ENCODE data around the gene MAPT. TPM values are rescaled to one million over a fixed set of nuclear protein-coding genes. Genes with fewer than 3 reads are reported as not detected.
"Not testable (repeated sequence)": the region's sequence is repeated elsewhere in the genome, so short reads cannot be mapped to it uniquely, and the experiment has no call there.

MAPT gene
- total RNA-seq, 2 donors from 2014 or later: 0.14 to 0.17 TPM

DNA sequence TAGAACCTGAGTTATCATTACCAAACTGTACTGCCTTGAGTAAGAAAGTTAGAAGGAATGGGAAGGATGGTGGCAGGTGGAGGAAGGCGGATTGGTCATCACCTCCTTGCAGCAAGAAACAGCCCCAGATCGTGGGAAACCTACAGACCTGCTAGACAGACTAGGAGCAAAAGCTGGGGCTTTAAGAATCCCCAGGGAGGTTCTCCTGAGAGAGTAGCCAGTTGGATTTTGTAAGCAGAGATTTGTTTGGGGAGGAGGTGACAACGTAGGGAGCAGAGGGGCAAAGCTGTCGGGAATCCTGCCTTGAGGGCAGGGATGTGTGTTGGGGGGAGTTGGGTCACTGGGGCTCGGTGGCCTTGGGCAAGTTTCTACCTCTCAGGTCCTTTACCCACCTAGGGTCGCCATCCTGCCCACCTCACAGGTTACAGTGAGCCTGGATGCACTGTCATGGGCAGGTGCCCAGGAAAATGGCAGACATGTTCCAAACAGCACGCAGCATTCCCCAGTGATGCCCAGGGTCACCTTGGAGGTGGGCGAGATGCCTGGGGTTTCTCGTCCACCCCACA, 55.5 kb downstream of the MAPT start:
- Mint-ChIP-seq H3K27me3 (peaks cover 15 to 21% of the 10 kb centered on the region in 2 donors), H3K4me1 (ENCODE audit: low read depth in 2 of 2) (peaks cover 2 to 8% of the 10 kb centered on the region in 2 donors), H3K9me3 (no peaks in the 10 kb centered on the region), H3K4me3 (no peak overlapping the region), H3K27ac (no peak overlapping the region), H3K36me3 (no peaks in the 10 kb centered on the region)
- no peak for ATAC-seq
- DNase-seq (ENCODE audit: low spot score): peak; percentile 52

DNA sequence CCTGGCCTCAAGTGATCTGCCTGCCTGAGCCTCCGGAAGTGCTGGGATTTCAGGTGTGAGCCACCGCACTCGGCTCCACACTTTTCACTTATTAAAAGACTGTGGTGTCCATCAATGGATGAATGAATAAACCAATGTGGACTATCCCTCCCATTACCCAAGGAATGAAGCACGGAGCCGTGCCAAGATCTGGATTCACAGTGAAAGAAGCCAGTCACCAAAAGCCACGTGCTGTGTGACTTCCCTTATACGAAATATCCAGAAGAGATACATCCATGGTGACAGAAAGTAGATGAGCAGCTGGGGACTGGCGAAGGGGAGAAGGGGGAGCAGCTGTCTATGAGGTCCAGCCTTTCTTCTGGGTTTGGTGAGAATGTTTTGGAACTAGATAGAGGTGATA, 56.5 kb downstream of the MAPT start:
- no peaks in the 10 kb centered on the region for H3K36me3 Mint-ChIP-seq
- H3K4me3 Mint-ChIP-seq: no peak overlapping the region
- peaks cover 15 to 23% of the 10 kb centered on the region in 2 donors for H3K27me3 Mint-ChIP-seq
- DNase-seq (ENCODE audit: low spot score) (peak; percentile 12), ATAC-seq (no peak)
- peaks cover 2 to 8% of the 10 kb centered on the region in 2 donors for H3K4me1 Mint-ChIP-seq (ENCODE audit: low read depth in 2 of 2)
- no peak overlapping the region for H3K27ac Mint-ChIP-seq
- H3K9me3 Mint-ChIP-seq: no peaks in the 10 kb centered on the region

DNA sequence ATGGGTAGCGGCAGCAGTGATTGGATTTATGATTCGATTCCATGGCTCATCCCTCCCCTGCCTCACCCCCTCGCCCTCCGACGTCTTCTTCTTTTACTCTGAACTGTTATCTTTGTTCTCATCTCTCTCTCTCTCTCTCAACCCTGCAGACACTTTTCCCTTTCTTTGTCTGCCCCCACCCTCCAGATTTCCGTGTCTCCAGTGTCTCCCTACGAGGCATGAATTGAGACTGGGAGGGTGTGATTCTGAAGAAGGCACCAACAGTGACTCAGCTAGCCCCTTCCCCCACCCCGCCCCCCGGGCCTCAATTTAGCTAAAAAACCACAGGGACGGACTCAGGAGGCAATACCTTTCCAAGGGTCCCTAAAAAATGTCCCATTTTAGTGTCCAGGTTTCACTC, 57.0 kb downstream of the MAPT start:
- Mint-ChIP-seq H3K36me3 (no peaks in the 10 kb centered on the region), H3K9me3 (no peaks in the 10 kb centered on the region), H3K4me3 (no peak overlapping the region), H3K4me1 (ENCODE audit: low read depth in 2 of 2) (peaks cover 2 to 8% of the 10 kb centered on the region in 2 donors), H3K27me3 (peaks cover 15 to 21% of the 10 kb centered on the region in 2 donors), H3K27ac (no peak overlapping the region)
- ATAC-seq (no peak), DNase-seq (ENCODE audit: low spot score) (peak; percentile 3)

DNA sequence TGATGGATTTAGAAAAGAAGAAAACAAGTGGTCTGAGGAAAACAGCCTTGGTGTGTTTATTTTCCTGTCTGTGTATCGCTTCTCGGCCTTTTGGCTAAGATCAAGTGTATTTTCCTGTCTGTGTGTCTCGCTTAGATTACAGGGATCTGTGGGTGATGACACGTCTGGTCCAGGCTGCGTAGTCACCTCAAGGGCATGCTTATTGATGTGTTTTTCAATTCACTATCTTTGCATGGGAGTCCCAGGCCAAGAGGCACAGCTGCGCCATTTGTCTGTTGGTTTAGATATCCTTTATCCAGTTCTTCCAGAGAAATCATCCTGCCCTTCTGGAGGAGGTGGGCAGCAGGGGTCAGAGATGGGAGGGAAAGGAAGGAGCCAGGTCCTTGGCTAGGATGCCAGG, 57.6 kb downstream of the MAPT start:
- DNase-seq (ENCODE audit: low spot score): peak; percentile 38
- Mint-ChIP-seq H3K36me3 (no peaks in the 10 kb centered on the region), H3K27me3 (peaks cover 15 to 21% of the 10 kb centered on the region in 2 donors), H3K4me3 (no peak overlapping the region), H3K27ac (no peak overlapping the region), H3K9me3 (no peaks in the 10 kb centered on the region), H3K4me1 (ENCODE audit: low read depth in 2 of 2) (peaks cover 2 to 8% of the 10 kb centered on the region in 2 donors)
- no peak for ATAC-seq

GRCh38 chr17:45952814-45953320, 58.5 kb downstream of the MAPT start:
- Mint-ChIP-seq H3K27me3 (peaks cover 15 to 21% of the 10 kb centered on the region in 2 donors), H3K4me3 (no peak overlapping the region), H3K4me1 (ENCODE audit: low read depth in 2 of 2) (peaks cover 2 to 8% of the 10 kb centered on the region in 2 donors), H3K9me3 (no peaks in the 10 kb centered on the region), H3K36me3 (no peaks in the 10 kb centered on the region), H3K27ac (no peak overlapping the region)
- DNase-seq (ENCODE audit: low spot score) (peak; percentile 44), ATAC-seq (no peak)

- DNase-seq (ENCODE audit: low spot score): peak; percentile 49
- H3K36me3 Mint-ChIP-seq: no peaks in the 10 kb centered on the region
- no peak overlapping the region for H3K27ac Mint-ChIP-seq
- H3K4me1 Mint-ChIP-seq (ENCODE audit: low read depth in 2 of 2): peaks cover 1 to 4% of the 10 kb centered on the region in 2 donors
- no peak for ATAC-seq
- peaks cover 15 to 24% of the 10 kb centered on the region in 2 donors for H3K27me3 Mint-ChIP-seq
- H3K9me3 Mint-ChIP-seq: no peaks in the 10 kb centered on the region
- H3K4me3 Mint-ChIP-seq: no peak overlapping the region
These were observed 59.2 kb downstream of the MAPT start for GRCh38 chr17:45953561-45953960.

- H3K27ac Mint-ChIP-seq: no peak overlapping the region
These were observed 60.6 kb downstream of the MAPT start for GRCh38 chr17:45954914-45955313.

DNA sequence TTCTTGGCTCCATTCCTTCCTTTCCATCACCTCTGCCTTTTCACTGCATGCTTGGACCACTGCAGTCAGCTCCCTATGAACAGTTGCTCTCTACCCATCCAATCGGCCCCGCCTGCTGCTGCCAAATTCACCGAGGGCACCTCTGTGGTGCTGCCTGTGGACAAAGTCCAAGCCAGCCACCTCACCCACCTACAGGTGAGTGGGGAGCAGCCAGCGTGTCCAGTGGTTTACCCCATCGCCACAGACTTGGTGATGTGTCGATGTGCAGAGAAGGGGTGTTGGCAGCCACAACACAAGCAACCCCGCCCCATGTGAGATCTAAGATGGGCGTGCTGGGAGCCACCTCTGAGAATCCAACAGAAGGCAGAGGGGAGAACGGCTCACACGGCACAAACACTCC, 61.0 kb downstream of the MAPT start:
- no peaks in the 10 kb centered on the region for H3K4me1 Mint-ChIP-seq (ENCODE audit: low read depth in 2 of 2)
- H3K36me3 Mint-ChIP-seq: no peaks in the 10 kb centered on the region
- DNase-seq (ENCODE audit: low spot score): peak; percentile 31
- H3K9me3 Mint-ChIP-seq: no peaks in the 10 kb centered on the region
- H3K27me3 Mint-ChIP-seq: peaks cover 14 to 15% of the 10 kb centered on the region in 2 donors
- no peak overlapping the region for H3K27ac Mint-ChIP-seq
- no peak for ATAC-seq
- H3K4me3 Mint-ChIP-seq: no peak overlapping the region

More at GRCh38 chr17:45954914-45955313, 60.6 kb downstream of the MAPT start:
- Mint-ChIP-seq H3K27me3 (peaks cover 15 to 16% of the 10 kb centered on the region in 2 donors), H3K36me3 (no peaks in the 10 kb centered on the region), H3K4me3 (no peak overlapping the region), H3K4me1 (ENCODE audit: low read depth in 2 of 2) (no peaks in the 10 kb centered on the region), H3K9me3 (no peaks in the 10 kb centered on the region)
- DNase-seq (ENCODE audit: low spot score): peak; percentile 2
- ATAC-seq: no peak

DNA sequence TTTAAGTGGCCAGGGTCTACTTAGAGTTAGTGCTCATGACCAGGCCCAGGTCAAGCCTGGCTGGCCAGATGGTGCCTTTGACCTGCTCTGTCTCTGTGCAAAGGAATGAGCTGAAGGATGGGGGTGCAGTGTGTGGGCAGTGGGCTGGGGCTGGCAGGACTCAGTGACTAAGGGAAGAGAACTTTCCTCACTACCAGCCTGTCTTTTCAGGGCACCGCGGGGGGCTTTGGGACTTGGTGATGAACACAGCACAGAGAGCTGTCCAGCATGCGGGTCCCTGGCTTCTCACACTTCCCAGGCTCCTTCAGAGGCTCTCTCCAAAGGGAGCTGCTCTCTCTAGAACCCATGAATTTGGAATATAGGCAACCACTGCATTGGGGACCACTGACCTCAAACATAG, 61.7 kb downstream of the MAPT start:
- Mint-ChIP-seq H3K4me1 (ENCODE audit: low read depth in 2 of 2) (no peaks in the 10 kb centered on the region), H3K36me3 (no peaks in the 10 kb centered on the region), H3K9me3 (no peaks in the 10 kb centered on the region), H3K27me3 (peaks cover 9 to 13% of the 10 kb centered on the region in 2 donors), H3K4me3 (no peak overlapping the region), H3K27ac (no peak overlapping the region)
- no peak for ATAC-seq
- DNase-seq (ENCODE audit: low spot score): no peak

DNA sequence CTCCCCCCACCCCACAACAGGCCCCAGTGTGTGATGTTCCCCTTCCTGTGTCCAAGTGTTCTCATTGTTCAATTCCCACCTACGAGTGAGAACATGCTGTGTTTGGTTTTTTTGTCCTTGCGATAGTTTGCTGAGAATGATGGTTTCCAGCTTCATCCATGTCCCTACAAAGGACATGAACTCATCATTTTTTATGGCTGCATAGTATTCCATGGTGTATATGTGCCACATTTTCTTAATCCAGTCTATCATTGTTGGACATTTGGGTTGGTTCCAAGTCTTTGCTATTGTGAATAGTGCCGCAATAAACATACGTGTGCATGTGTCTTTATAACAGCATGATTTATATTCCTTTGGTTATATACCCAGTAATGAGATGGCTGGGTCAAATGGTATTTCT, 62.4 kb downstream of the MAPT start:
- DNase-seq (ENCODE audit: low spot score); H3K4me3 Mint-ChIP-seq; H3K9me3 Mint-ChIP-seq; ATAC-seq; H3K4me1 Mint-ChIP-seq (ENCODE audit: low read depth in 2 of 2); H3K36me3 Mint-ChIP-seq; H3K27ac Mint-ChIP-seq: not testable (repeated sequence)
- peaks cover 3 to 11% of the 10 kb centered on the region in 2 donors for H3K27me3 Mint-ChIP-seq

DNA sequence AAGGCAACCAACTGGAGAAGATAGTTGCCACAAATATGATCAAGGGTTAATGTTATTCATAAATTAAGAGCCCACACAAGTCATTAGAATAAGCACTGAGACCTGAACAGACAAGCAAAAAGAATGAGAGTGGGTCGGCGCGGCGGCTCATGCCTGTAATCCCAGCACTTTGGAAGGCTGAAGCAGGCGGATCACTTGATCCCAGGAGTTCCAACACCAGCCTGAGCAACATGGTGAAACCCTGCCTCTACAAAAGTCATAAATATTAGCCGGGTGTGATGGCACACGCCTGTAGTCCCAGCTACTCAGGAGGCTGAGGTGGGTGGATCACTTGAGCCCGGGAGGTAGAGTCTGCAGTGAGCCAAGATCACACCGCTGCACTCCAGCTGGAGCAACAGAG, 64.0 kb downstream of the MAPT start:
- ATAC-seq (no peak), DNase-seq (ENCODE audit: low spot score) (no peak)
- H3K27me3 Mint-ChIP-seq: peaks cover 0 to 8% of the 10 kb centered on the region in 2 donors
- H3K4me1 Mint-ChIP-seq (ENCODE audit: low read depth in 2 of 2): no peaks in the 10 kb centered on the region
- no peak overlapping the region for H3K27ac Mint-ChIP-seq
- H3K4me3 Mint-ChIP-seq: no peak overlapping the region
- H3K9me3 Mint-ChIP-seq: no peaks in the 10 kb centered on the region
- no peaks in the 10 kb centered on the region for H3K36me3 Mint-ChIP-seq

- DNase-seq (ENCODE audit: low spot score): no peak
- no peak for ATAC-seq
- H3K27me3 Mint-ChIP-seq: peaks cover 0 to 6% of the 10 kb centered on the region in 2 donors
- H3K27ac Mint-ChIP-seq: no peak overlapping the region
- H3K4me1 Mint-ChIP-seq (ENCODE audit: low read depth in 2 of 2): no peaks in the 10 kb centered on the region
- H3K36me3 Mint-ChIP-seq: no peaks in the 10 kb centered on the region
- no peak overlapping the region for H3K4me3 Mint-ChIP-seq
- no peaks in the 10 kb centered on the region for H3K9me3 Mint-ChIP-seq
These were observed 64.8 kb downstream of the MAPT start for GRCh38 chr17:45958994-45959665.

GRCh38 chr17:45960311-45960710, 66.0 kb downstream of the MAPT start:
- Mint-ChIP-seq H3K36me3 (no peaks in the 10 kb centered on the region), H3K27me3 (peaks cover 0 to 3% of the 10 kb centered on the region in 2 donors)

GRCh38 chr17:45961206-45961605, 66.9 kb downstream of the MAPT start:
- Mint-ChIP-seq H3K27ac (no peak overlapping the region), H3K9me3 (no peaks in the 10 kb centered on the region), H3K36me3 (no peaks in the 10 kb centered on the region), H3K4me1 (ENCODE audit: low read depth in 2 of 2) (no peaks in the 10 kb centered on the region), H3K4me3 (no peak overlapping the region), H3K27me3 (peaks cover 3 to 6% of the 10 kb centered on the region in 2 donors)
- DNase-seq (ENCODE audit: low spot score): peak; percentile 40
- ATAC-seq: no peak

More at GRCh38 chr17:45960311-45960710, 66.0 kb downstream of the MAPT start:
- Mint-ChIP-seq H3K4me1 (ENCODE audit: low read depth in 2 of 2) (no peaks in the 10 kb centered on the region), H3K27ac (no peak overlapping the region), H3K9me3 (no peaks in the 10 kb centered on the region), H3K4me3 (no peak overlapping the region)
- ATAC-seq (no peak), DNase-seq (ENCODE audit: low spot score) (no peak)
